ENCODE data around the gene FOXS1.
A peak's percentile ranks its signal among the peaks of the same experiment; 100 is the strongest.
"Not testable (repeated sequence)": the region's sequence is repeated elsewhere in the genome, so short reads cannot be mapped to it uniquely, and the experiment has no call there.

Gene FOXS1

GRCh38 chr20:31820228-31820627 lies 25.2 kb downstream of the FOXS1 start:
- DNase-seq, result no peak

- no peak for DNase-seq
Measured at GRCh38 chr20:31819083-31819784, 26.2 kb downstream of the FOXS1 start, which contains the start of gene MYLK2. Gene MYLK2, plus strand, starts transcription at chr20:31819356. Its CDS starts 225 bp downstream, at chr20:31819581.

GRCh38 chr20:31818376-31818908 lies 27.0 kb downstream of the FOXS1 start:
- DNase-seq, result no peak

- no peak for DNase-seq
Measured at GRCh38 chr20:31817461-31817860, 27.9 kb downstream of the FOXS1 start.

- DNase-seq, result no peak
Measured at GRCh38 chr20:31816221-31816620, 29.2 kb downstream of the FOXS1 start.

GRCh38 chr20:31815408-31816188 lies 29.8 kb downstream of the FOXS1 start:
- DNase-seq, result no peak

GRCh38 chr20:31814142-31814541 lies 31.3 kb downstream of the FOXS1 start:
- not testable (repeated sequence) for DNase-seq

GRCh38 chr20:31813611-31814010 lies 31.8 kb downstream of the FOXS1 start:
- no peak for DNase-seq

- DNase-seq, result peak; percentile 96
Measured at GRCh38 chr20:31811796-31812728, 33.3 kb downstream of the FOXS1 start.

- no peak for DNase-seq
Measured at GRCh38 chr20:31811198-31811597, 34.2 kb downstream of the FOXS1 start.

GRCh38 chr20:31809661-31810060 lies 35.7 kb downstream of the FOXS1 start:
- peak; percentile 50 for DNase-seq

GRCh38 chr20:31808481-31808880 lies 36.9 kb downstream of the FOXS1 start:
- no peak for DNase-seq

- DNase-seq, result no peak
Measured at GRCh38 chr20:31806564-31807355, 38.6 kb downstream of the FOXS1 start.

GRCh38 chr20:31803552-31804291 lies 41.7 kb downstream of the FOXS1 start:
- DNase-seq, result no peak

GRCh38 chr20:31801508-31801907 lies 43.9 kb downstream of the FOXS1 start:
- no peak for DNase-seq

- no peak for DNase-seq
Measured at GRCh38 chr20:31797364-31797763, 48.0 kb downstream of the FOXS1 start.
